ENCODE measurements around the gene PROC.
A peak's percentile ranks its signal among the peaks of the same experiment; 100 is the strongest.

PROC gene

DNA sequence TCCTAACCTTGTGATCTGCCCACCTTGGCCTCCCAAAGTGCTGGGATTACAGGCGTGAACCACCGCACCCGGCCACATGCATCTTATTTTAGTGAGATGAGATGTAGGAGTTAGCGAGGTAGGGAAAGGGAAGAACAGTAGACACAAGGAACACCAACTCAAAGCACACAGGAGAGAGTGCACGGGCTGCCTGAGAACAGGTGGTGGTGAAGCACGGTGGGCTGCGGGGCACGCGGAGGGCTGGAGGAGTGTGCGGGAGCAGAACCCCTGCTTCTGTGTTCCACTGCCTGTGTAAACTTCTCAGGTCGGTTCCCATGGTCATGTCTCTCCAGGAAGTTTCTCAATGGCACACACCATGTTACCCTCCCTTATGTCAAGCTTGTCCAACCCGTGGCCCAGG lies 38.7 kb downstream of the PROC start:
- no peak overlapping the region for H4K8ac ChIP-seq (ENCODE audit: low read length)
- H3K9ac ChIP-seq (ENCODE audit: low read length), result no peak overlapping the region
- no peak overlapping the region for H4K91ac ChIP-seq (ENCODE audit: low read length)
- no peak for DNase-seq
- H2AK5ac ChIP-seq (ENCODE audit: low read length, severe bottlenecking), result no peak overlapping the region
- peaks cover 2% of the 10 kb centered on the region for H3K4me1 ChIP-seq (ENCODE audit: control insufficient read depth, insufficient read depth, low read depth, low read length)
- H3K4ac ChIP-seq (ENCODE audit: low read depth in 1 of 2, low read length in 2 of 2), result no peak overlapping the region
- no peak overlapping the region for H2AFZ ChIP-seq (ENCODE audit: low read depth, low read length)
- no peaks in the 10 kb centered on the region for H3K79me1 ChIP-seq (replicated peaks; ENCODE audit: low read length, poor library complexity, severe bottlenecking)
- H2BK12ac ChIP-seq (ENCODE audit: low read length in 2 of 2), result no peak overlapping the region
- no peak overlapping the region for H3K23ac ChIP-seq (ENCODE audit: low read length in 2 of 2)
- H3K36me3 ChIP-seq (ENCODE audit: control insufficient read depth in 1 of 2, insufficient read depth in 2 of 2, low read depth in 1 of 2, low read length in 2 of 2), result peaks cover 0 to 10% of the 10 kb centered on the region in 2 experiments
- H3K9me3 ChIP-seq (ENCODE audit: control insufficient read depth, low read length), result no peaks in the 10 kb centered on the region
- no peak overlapping the region for H3K27ac ChIP-seq (ENCODE audit: low read length, poor library complexity, severe bottlenecking)
- H2BK120ac ChIP-seq (ENCODE audit: low read depth, low read length), result no peak overlapping the region
- WGBS, result over 99% methylated on average over 11 of the region's 12 CpGs
- H3K4me2 ChIP-seq (ENCODE audit: low read length, poor library complexity, severe bottlenecking), result no peak overlapping the region
- no peak overlapping the region for H3K18ac ChIP-seq (ENCODE audit: low read depth in 1 of 2, low read length in 2 of 2)
- H3K14ac ChIP-seq (ENCODE audit: low read length in 2 of 2), result no peak overlapping the region
- no peak overlapping the region for H2BK5ac ChIP-seq (ENCODE audit: low read depth, low read length, poor library complexity, severe bottlenecking)
- H3K27me3 ChIP-seq (ENCODE audit: control insufficient read depth in 1 of 2, insufficient read depth in 1 of 2, low read length in 2 of 2), result no peaks in the 10 kb centered on the region
- no peak overlapping the region for H2BK15ac ChIP-seq (ENCODE audit: low read depth, poor library complexity, severe bottlenecking)
- H3K4me3 ChIP-seq (ENCODE audit: insufficient read depth in 1 of 2, low read depth in 1 of 2, low read length in 2 of 2), result no peak overlapping the region

DNA sequence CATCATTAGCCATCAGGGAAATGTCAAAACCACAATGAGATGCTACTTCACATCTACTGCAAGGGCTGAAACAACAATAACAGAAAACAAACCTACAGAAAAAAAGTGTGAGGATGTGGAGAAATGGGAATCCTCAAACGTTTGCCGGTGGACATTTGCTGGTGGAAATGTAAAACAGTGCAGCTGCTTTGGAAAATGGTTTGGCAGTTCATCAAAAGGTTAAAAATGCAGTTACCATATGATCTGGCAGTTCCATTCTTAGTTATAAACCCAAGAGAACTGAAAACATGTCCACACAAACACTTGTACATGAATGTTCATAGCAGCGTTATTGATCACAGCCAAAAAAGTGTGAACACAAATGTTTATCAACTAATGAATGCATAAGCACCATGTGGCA lies 44.2 kb downstream of the PROC start:
- Histone ChIP-seq H2BK15ac (ENCODE audit: low read depth, poor library complexity, severe bottlenecking) (no peak overlapping the region), H2BK12ac (ENCODE audit: low read length in 2 of 2) (no peak overlapping the region), H3K4ac (ENCODE audit: low read depth in 1 of 2, low read length in 2 of 2) (no peak overlapping the region), H3K4me2 (ENCODE audit: low read length, poor library complexity, severe bottlenecking) (no peak overlapping the region), H3K4me3 (ENCODE audit: insufficient read depth in 1 of 2, low read depth in 1 of 2, low read length in 2 of 2) (no peak overlapping the region), H3K4me1 (ENCODE audit: control insufficient read depth, insufficient read depth, low read depth, low read length) (peaks cover 2% of the 10 kb centered on the region), H2AFZ (ENCODE audit: low read depth, low read length) (no peak overlapping the region), H3K18ac (ENCODE audit: low read depth in 1 of 2, low read length in 2 of 2) (no peak overlapping the region), H2BK120ac (ENCODE audit: low read depth, low read length) (no peak overlapping the region), H3K9ac (ENCODE audit: low read length) (no peak overlapping the region), H2BK5ac (ENCODE audit: low read depth, low read length, poor library complexity, severe bottlenecking) (no peak overlapping the region), H3K79me1 (replicated peaks; ENCODE audit: low read length, poor library complexity, severe bottlenecking) (no peaks in the 10 kb centered on the region), H4K91ac (ENCODE audit: low read length) (no peak overlapping the region), H3K27ac (ENCODE audit: low read length, poor library complexity, severe bottlenecking) (no peak overlapping the region), H3K23ac (ENCODE audit: low read length in 2 of 2) (no peak overlapping the region), H3K14ac (ENCODE audit: low read length in 2 of 2) (no peak overlapping the region), H3K36me3 (ENCODE audit: control insufficient read depth in 1 of 2, insufficient read depth in 2 of 2, low read depth in 1 of 2, low read length in 2 of 2) (peaks cover 3 to 7% of the 10 kb centered on the region in 2 experiments), H3K27me3 (ENCODE audit: control insufficient read depth in 1 of 2, insufficient read depth in 1 of 2, low read length in 2 of 2) (no peaks in the 10 kb centered on the region), H4K8ac (ENCODE audit: low read length) (no peak overlapping the region), H2AK5ac (ENCODE audit: low read length, severe bottlenecking) (no peak overlapping the region), H3K9me3 (ENCODE audit: control insufficient read depth, low read length) (no peaks in the 10 kb centered on the region)
- WGBS, result 100% methylated on average over 1 of the region's 3 CpGs
- no peak for DNase-seq

DNA sequence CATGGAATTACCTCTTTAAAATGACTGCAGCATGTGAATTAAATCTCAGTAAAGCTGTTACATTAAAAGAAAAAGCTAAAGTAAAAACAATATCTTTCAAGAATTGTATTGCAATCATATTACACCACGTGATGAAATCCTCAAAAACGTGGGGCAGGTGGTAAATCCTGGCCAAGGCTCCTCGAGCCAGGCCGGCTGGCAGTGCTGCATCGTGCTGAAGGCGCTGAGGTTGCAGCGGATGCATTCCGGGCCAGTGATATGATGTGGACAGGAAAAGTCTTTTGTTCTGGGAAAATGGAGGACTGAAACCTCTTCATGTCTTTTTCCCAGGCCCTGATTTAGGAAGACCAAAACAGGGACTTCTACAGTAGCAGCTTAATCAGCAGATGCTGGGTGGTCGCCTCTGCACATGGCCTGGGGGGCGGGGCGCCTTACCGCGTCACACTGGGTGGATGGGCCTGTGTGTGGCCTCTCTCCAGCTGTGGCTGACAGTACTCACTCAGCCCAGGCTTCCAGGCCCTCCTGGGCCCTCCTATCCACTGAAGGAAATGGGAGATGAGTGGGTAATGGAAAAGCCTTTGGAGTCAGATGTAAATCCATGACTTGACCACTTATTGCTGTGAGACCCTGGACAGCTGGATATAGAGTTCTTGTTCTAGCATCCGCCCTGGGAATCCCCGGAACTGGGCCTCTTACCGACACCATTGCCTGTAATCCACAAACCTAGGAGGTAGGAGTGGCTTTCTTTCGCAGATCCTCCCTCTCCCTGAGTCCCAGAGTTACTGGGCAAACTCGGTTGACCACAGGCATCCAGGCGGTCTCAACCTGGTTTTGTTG lies 45.1 kb downstream of the PROC start:
- Histone ChIP-seq H3K36me3 (ENCODE audit: control insufficient read depth in 1 of 2, insufficient read depth in 2 of 2, low read depth in 1 of 2, low read length in 2 of 2) (peaks cover 3 to 7% of the 10 kb centered on the region in 2 experiments), H4K8ac (ENCODE audit: low read length) (peak overlapping the region; percentile 79), H4K91ac (ENCODE audit: low read length) (peak overlapping the region; percentile 87), H3K14ac (ENCODE audit: low read length in 2 of 2) (no peak overlapping the region), H2BK12ac (ENCODE audit: low read length in 2 of 2) (peak overlapping the region in 1 of 2 experiments; percentile 5), H3K27ac (ENCODE audit: low read length, poor library complexity, severe bottlenecking) (no peak overlapping the region), H3K27me3 (ENCODE audit: control insufficient read depth in 1 of 2, insufficient read depth in 1 of 2, low read length in 2 of 2) (no peaks in the 10 kb centered on the region), H2AK5ac (ENCODE audit: low read length, severe bottlenecking) (no peak overlapping the region), H3K4me3 (ENCODE audit: insufficient read depth in 1 of 2, low read depth in 1 of 2, low read length in 2 of 2) (no peak overlapping the region), H3K9ac (ENCODE audit: low read length) (no peak overlapping the region), H3K79me1 (replicated peaks; ENCODE audit: low read length, poor library complexity, severe bottlenecking) (no peaks in the 10 kb centered on the region), H3K4ac (ENCODE audit: low read depth in 1 of 2, low read length in 2 of 2) (no peak overlapping the region), H2AFZ (ENCODE audit: low read depth, low read length) (no peak overlapping the region), H3K18ac (ENCODE audit: low read depth in 1 of 2, low read length in 2 of 2) (no peak overlapping the region), H3K23ac (ENCODE audit: low read length in 2 of 2) (no peak overlapping the region), H2BK120ac (ENCODE audit: low read depth, low read length) (no peak overlapping the region), H2BK5ac (ENCODE audit: low read depth, low read length, poor library complexity, severe bottlenecking) (no peak overlapping the region), H3K4me2 (ENCODE audit: low read length, poor library complexity, severe bottlenecking) (no peak overlapping the region), H3K4me1 (ENCODE audit: control insufficient read depth, insufficient read depth, low read depth, low read length) (peaks cover 2% of the 10 kb centered on the region), H2BK15ac (ENCODE audit: low read depth, poor library complexity, severe bottlenecking) (peak overlapping the region; percentile 46), H3K9me3 (ENCODE audit: control insufficient read depth, low read length) (no peaks in the 10 kb centered on the region)
- DNase-seq, result peak; percentile 51
- 60% methylated on average over 17 of the region's 19 CpGs for WGBS

DNA sequence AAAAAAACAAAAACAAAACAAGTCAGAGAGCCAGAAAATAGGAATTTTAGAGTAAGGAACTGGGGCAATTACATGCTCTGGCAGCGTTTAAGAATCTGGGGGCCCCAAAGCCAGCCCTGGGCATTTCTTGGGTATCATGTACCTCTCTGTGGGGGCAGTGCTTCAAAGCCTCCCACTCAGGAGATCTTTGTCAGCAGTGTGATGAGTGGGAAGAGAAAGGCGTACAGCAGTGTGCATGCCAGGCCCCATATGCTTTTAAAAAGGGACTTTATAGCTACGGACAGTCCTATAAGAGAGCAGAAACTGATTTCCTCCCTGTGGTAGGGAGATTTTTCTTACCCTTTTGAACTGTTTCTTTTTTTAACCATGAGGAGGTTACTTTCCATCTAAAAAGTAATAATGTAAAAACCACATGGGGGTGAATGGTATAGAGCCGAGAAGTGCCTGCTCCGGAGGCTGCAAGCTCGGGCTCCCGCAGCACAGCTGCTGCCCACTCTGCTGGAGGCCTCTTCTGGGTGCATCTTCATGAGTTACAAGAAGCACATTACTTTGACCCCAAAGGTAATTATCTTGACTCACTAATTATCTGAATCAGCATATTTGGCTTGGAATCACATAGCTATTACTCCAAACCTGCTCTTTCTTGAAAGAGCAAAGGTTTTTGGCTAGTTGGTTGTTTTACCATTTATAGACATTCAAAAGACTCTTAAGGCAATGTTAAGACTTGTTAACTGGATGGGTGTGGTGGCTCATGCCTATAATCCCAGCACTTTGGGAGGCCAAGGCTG lies 46.4 kb downstream of the PROC start:
- H3K14ac ChIP-seq (ENCODE audit: low read length in 2 of 2), result no peak overlapping the region
- H3K4me2 ChIP-seq (ENCODE audit: low read length, poor library complexity, severe bottlenecking), result no peak overlapping the region
- no peak overlapping the region for H3K23ac ChIP-seq (ENCODE audit: low read length in 2 of 2)
- no peaks in the 10 kb centered on the region for H3K9me3 ChIP-seq (ENCODE audit: control insufficient read depth, low read length)
- peaks cover 2% of the 10 kb centered on the region for H3K4me1 ChIP-seq (ENCODE audit: control insufficient read depth, insufficient read depth, low read depth, low read length)
- no peak overlapping the region for H2BK120ac ChIP-seq (ENCODE audit: low read depth, low read length)
- H2BK15ac ChIP-seq (ENCODE audit: low read depth, poor library complexity, severe bottlenecking), result no peak overlapping the region
- no peak overlapping the region for H3K27ac ChIP-seq (ENCODE audit: low read length, poor library complexity, severe bottlenecking)
- peaks cover 12 to 13% of the 10 kb centered on the region in 2 experiments for H3K36me3 ChIP-seq (ENCODE audit: control insufficient read depth in 1 of 2, insufficient read depth in 2 of 2, low read depth in 1 of 2, low read length in 2 of 2)
- H2BK12ac ChIP-seq (ENCODE audit: low read length in 2 of 2), result no peak overlapping the region
- no peaks in the 10 kb centered on the region for H3K27me3 ChIP-seq (ENCODE audit: control insufficient read depth in 1 of 2, insufficient read depth in 1 of 2, low read length in 2 of 2)
- H2AK5ac ChIP-seq (ENCODE audit: low read length, severe bottlenecking), result no peak overlapping the region
- H3K18ac ChIP-seq (ENCODE audit: low read depth in 1 of 2, low read length in 2 of 2), result no peak overlapping the region
- no peak overlapping the region for H4K91ac ChIP-seq (ENCODE audit: low read length)
- H3K79me1 ChIP-seq (replicated peaks; ENCODE audit: low read length, poor library complexity, severe bottlenecking), result no peaks in the 10 kb centered on the region
- no peak overlapping the region for H4K8ac ChIP-seq (ENCODE audit: low read length)
- H3K9ac ChIP-seq (ENCODE audit: low read length), result no peak overlapping the region
- H3K4ac ChIP-seq (ENCODE audit: low read depth in 1 of 2, low read length in 2 of 2), result no peak overlapping the region
- H2BK5ac ChIP-seq (ENCODE audit: low read depth, low read length, poor library complexity, severe bottlenecking), result no peak overlapping the region
- no peak overlapping the region for H3K4me3 ChIP-seq (ENCODE audit: insufficient read depth in 1 of 2, low read depth in 1 of 2, low read length in 2 of 2)
- WGBS, result 95% methylated on average over 7 of the region's 7 CpGs
- DNase-seq, result no peak
- no peak overlapping the region for H2AFZ ChIP-seq (ENCODE audit: low read depth, low read length)
